ENCODE results near the gene CDH4.

GRCh38 chr20:61660559-61660958 is 408.5 kb downstream of the CDH4 start:
- TF ChIP-seq, protein P1, sequence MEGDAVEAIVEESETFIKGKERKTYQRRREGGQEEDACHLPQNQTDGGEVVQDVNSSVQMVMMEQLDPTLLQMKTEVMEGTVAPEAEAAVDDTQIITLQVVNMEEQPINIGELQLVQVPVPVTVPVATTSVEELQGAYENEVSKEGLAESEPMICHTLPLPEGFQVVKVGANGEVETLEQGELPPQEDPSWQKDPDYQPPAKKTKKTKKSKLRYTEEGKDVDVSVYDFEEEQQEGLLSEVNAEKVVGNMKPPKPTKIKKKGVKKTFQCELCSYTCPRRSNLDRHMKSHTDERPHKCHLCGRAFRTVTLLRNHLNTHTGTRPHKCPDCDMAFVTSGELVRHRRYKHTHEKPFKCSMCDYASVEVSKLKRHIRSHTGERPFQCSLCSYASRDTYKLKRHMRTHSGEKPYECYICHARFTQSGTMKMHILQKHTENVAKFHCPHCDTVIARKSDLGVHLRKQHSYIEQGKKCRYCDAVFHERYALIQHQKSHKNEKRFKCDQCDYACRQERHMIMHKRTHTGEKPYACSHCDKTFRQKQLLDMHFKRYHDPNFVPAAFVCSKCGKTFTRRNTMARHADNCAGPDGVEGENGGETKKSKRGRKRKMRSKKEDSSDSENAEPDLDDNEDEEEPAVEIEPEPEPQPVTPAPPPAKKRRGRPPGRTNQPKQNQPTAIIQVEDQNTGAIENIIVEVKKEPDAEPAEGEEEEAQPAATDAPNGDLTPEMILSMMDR (IDR thresholded peaks at IDR 0.05): no peak
- no peak for TF ChIP-seq POLR2A (IDR thresholded peaks at IDR 0.05)
